Measurements from ENCODE around the gene TGFB1I1. TPM values are rescaled to one million over a fixed set of nuclear protein-coding genes. Genes with fewer than 3 reads are reported as not detected.

The TGFB1I1 gene
- total and polyA plus RNA-seq, 2 of the 4 experiments (the other 2 are of a cell fraction), result 24.9 to 128 TPM

DNA sequence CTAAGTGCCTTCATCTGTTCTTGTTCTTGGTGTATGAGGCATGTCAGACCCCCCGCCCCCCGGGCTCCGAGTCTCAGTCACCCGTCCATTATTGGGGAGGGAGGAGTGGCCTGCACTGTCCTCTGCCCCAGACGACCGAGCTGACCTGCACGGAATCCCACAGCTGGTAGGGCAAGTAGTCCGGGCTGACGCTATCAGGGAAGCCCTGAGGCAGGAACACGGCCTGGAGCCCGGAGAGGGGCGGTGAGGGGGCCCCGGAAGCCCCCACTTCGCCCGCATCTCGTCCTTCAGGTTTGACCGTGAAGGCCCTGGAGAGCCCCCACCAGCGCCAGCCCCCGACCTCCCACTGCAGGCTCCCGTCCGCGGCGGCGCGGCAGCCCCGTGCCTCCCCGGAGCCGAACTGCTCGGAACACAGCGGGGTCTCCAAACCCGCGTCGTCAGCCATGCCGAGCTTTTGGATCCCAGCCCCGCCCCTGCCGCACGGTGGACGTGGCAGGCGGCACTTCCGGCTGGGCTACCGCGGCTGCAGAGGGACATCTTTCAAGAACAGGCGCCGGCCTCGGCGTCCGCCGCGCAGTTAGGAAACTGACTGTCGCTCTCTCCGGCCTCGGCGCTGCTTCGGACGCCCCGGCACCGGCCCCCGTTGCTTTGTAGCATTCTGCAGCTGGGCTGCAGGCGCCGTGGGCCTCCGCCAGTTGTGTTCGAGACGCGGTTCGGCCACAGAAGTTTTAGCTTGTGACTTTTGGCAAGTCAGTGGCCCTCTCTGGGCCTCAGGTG, 36.2 kb downstream of the TGFB1I1 start, which contains the start of gene RUSF1:
RUSF1 (minus strand) TSS at position 463 of the 777 bp plus-strand sequence; CDS start at position 445, 18 bp downstream.
- H2AFZ ChIP-seq (replicated peaks; ENCODE audit: low read length, poor library complexity), result peak within 1 kb of the TSS; percentile 95
- peak within 1 kb of the TSS; percentile 88 for H3K18ac ChIP-seq (ENCODE audit: low read depth, low read length)
- H3K27me3 ChIP-seq (ENCODE audit: control insufficient read depth, insufficient read depth, low read length), result no peaks in the 10 kb centered on the region
- H4K5ac ChIP-seq (ENCODE audit: low read depth, low read length), result peak within 1 kb of the TSS; percentile 94
- TF ChIP-seq MAFK (IDR thresholded peaks at IDR 0.05; ENCODE audit: low read depth, low read length) (no peak), RCOR1 (IDR thresholded peaks at IDR 0.05; ENCODE audit: insufficient replicate concordance, low read length) (no peak), POLR2A (IDR thresholded peaks at IDR 0.05; ENCODE audit: low read depth, low read length) (peak; percentile 94), MAZ (IDR thresholded peaks at IDR 0.05; ENCODE audit: borderline replicate concordance, low read depth, low read length) (peak; percentile 74; the same call in 1 of the 2 replicates), MXI1 (IDR thresholded peaks at IDR 0.05; ENCODE audit: borderline replicate concordance, low read depth, low read length) (peak; percentile 89)
- TF ChIP-seq, protein P1, sequence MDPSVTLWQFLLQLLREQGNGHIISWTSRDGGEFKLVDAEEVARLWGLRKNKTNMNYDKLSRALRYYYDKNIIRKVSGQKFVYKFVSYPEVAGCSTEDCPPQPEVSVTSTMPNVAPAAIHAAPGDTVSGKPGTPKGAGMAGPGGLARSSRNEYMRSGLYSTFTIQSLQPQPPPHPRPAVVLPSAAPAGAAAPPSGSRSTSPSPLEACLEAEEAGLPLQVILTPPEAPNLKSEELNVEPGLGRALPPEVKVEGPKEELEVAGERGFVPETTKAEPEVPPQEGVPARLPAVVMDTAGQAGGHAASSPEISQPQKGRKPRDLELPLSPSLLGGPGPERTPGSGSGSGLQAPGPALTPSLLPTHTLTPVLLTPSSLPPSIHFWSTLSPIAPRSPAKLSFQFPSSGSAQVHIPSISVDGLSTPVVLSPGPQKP (IDR thresholded peaks at IDR 0.05; ENCODE audit: borderline replicate concordance, low read depth, low read length), result 0 out of 2 replicates have a peak, but pooled peaks have one; percentile 80
- TF ChIP-seq, protein P2, sequence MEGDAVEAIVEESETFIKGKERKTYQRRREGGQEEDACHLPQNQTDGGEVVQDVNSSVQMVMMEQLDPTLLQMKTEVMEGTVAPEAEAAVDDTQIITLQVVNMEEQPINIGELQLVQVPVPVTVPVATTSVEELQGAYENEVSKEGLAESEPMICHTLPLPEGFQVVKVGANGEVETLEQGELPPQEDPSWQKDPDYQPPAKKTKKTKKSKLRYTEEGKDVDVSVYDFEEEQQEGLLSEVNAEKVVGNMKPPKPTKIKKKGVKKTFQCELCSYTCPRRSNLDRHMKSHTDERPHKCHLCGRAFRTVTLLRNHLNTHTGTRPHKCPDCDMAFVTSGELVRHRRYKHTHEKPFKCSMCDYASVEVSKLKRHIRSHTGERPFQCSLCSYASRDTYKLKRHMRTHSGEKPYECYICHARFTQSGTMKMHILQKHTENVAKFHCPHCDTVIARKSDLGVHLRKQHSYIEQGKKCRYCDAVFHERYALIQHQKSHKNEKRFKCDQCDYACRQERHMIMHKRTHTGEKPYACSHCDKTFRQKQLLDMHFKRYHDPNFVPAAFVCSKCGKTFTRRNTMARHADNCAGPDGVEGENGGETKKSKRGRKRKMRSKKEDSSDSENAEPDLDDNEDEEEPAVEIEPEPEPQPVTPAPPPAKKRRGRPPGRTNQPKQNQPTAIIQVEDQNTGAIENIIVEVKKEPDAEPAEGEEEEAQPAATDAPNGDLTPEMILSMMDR (conservative IDR thresholded peaks at IDR 0.05; ENCODE audit: low read depth, low read length), result no peak
- H3K4ac ChIP-seq (ENCODE audit: low read depth, low read length), result peak within 1 kb of the TSS; percentile 98
- no peaks in the 10 kb centered on the region for H3K9me3 ChIP-seq (ENCODE audit: control insufficient read depth, insufficient read depth, low read length)
- H2BK20ac ChIP-seq (ENCODE audit: low read depth, low read length), result peak within 1 kb of the TSS; percentile 20; the same call in 1 of the 2 replicates
- H3K56ac ChIP-seq (ENCODE audit: extremely low read depth, insufficient read depth, low read length), result peak within 1 kb of the TSS; percentile 90
- peak within 1 kb of the TSS; percentile 100 for H2AK5ac ChIP-seq (ENCODE audit: low read depth, low read length)
- H2BK120ac ChIP-seq (ENCODE audit: low read depth, low read length), result peak within 1 kb of the TSS; percentile 55
- ChIA-PET CTCF (no interaction called here), POLR2A (ENCODE audit: unreplicated experiment) (interaction anchor here (0.6 to 1.6 kb wide), 5 partner anchors 10 to 369 kb away, joined by 5 to 10 read pairs (median 5); partner anchors contain the start of gene ZNF267)
- 0% methylated on average over 42 of the region's 65 CpGs; no CpG with 5 or more reads in 1 of the 2 experiments for WGBS, 2 experiments (ENCODE audit: extremely low coverage in 2 of 2, insufficient read length in 1 of 2)
- in situ Hi-C loops (cut with MboI; ENCODE audit: low sequenced_read_pairs), result loop anchor here (5.0 to 25.0 kb wide), 3 partner anchors 63 to 369 kb away; partner anchors contain the start of gene ZNF843
- BruUV-seq (replicated peaks), result TSS peak; percentile 72
- peaks cover 5% of the 10 kb centered on the region for H3K4me1 ChIP-seq (ENCODE audit: control insufficient read depth, insufficient read depth, low read length)
- peak; percentile 87 for DNase-seq
- peak within 1 kb of the TSS; percentile 99 for H3K27ac ChIP-seq (ENCODE audit: insufficient read depth, low read length)
- H2BK5ac ChIP-seq (ENCODE audit: low read depth, low read length, poor library complexity, severe bottlenecking), result peak within 1 kb of the TSS; percentile 94
- H3K4me2 ChIP-seq (ENCODE audit: low read depth, low read length), result peak within 1 kb of the TSS; percentile 99
- intact Hi-C loops (cut with micrococcal nuclease), result loop anchor here (1.0 to 10.0 kb wide), 4 partner anchors 21 to 361 kb away; partner anchors contain the start of gene ZNF843
- H3K4me3 ChIP-seq (ENCODE audit: insufficient read depth, low read depth, low read length), result peak within 1 kb of the TSS; percentile 94
- dilution Hi-C loops (cut with HindIII; ENCODE audit: low sequenced_read_pairs, unreplicated experiment), result no loop called here
- peak within 1 kb of the TSS; percentile 99 for H2AK9ac ChIP-seq (replicated peaks; ENCODE audit: low read depth, low read length, poor library complexity)
- peak within 1 kb of the TSS; percentile 95 for H3K14ac ChIP-seq (replicated peaks; ENCODE audit: low read depth, low read length)
- peak within 1 kb of the TSS; percentile 94 for H4K91ac ChIP-seq (ENCODE audit: insufficient read depth, low read depth, low read length)
- no peak within 1 kb of the TSS for H2BK15ac ChIP-seq (ENCODE audit: low read depth, low read length)
- H3K9ac ChIP-seq (ENCODE audit: low read depth, low read length), result peak within 1 kb of the TSS; percentile 98
- peaks cover 16 to 52% of the 10 kb centered on the region in 2 experiments; a peak in 3 of 4 replicates for H3K79me1 ChIP-seq (ENCODE audit: low read depth in 1 of 2, low read length in 2 of 2)
- peaks cover 14% of the 10 kb centered on the region for H3K36me3 ChIP-seq (ENCODE audit: control insufficient read depth, insufficient read depth, low read length)
- peak; percentile 93 for ATAC-seq (ENCODE audit: low read depth)
- H4K20me1 ChIP-seq (ENCODE audit: insufficient read depth, low read length), result no peaks in the 10 kb centered on the region
- peaks cover 2% of the 10 kb centered on the region; the same call in 1 of the 2 replicates for H3K9me1 ChIP-seq (ENCODE audit: insufficient read depth, low read length)
- peak within 1 kb of the TSS; percentile 93 to 94 for H4K8ac ChIP-seq (ENCODE audit: low read depth in 2 of 2, low read length in 2 of 2)
- H3K23ac ChIP-seq (ENCODE audit: low read depth, low read length), result peak within 1 kb of the TSS; percentile 92
